HG03097 (cell line): ENCODE data around the gene ADCY2.

Experiments
- ATAC-seq: cut with Tn5 transposase; IDR thresholded peaks from one replicate; pipeline ENCODE4 v1.9.1; 2021; ENCODE audit not compliant: unreplicated experiment, low FRiP score

ADCY2 gene

GRCh38 chr5:7494481-7495130 lies 98.7 kb downstream of the ADCY2 start:
- ATAC-seq: no peak

GRCh38 chr5:7495131-7495517 lies 99.2 kb downstream of the ADCY2 start:
- no peak for ATAC-seq

- ATAC-seq: no peak
These were observed 104.3 kb downstream of the ADCY2 start for GRCh38 chr5:7500256-7500655.

- ATAC-seq: no peak
These were observed 105.1 kb downstream of the ADCY2 start for GRCh38 chr5:7501061-7501460.

GRCh38 chr5:7503564-7503963 lies 107.6 kb downstream of the ADCY2 start:
- no peak for ATAC-seq

GRCh38 chr5:7515284-7515914 lies 119.5 kb downstream of the ADCY2 start:
- no peak for ATAC-seq

- ATAC-seq: no peak
These were observed 120.3 kb downstream of the ADCY2 start for GRCh38 chr5:7516253-7516652.

GRCh38 chr5:7517006-7517405 lies 121.1 kb downstream of the ADCY2 start:
- no peak for ATAC-seq

- ATAC-seq: no peak
These were observed 123.1 kb downstream of the ADCY2 start for GRCh38 chr5:7518947-7519560.

- ATAC-seq: no peak
These were observed 123.6 kb downstream of the ADCY2 start for GRCh38 chr5:7519564-7519963.

GRCh38 chr5:7529880-7530279 lies 133.9 kb downstream of the ADCY2 start:
- no peak for ATAC-seq

- no peak for ATAC-seq
These were observed 138.0 kb downstream of the ADCY2 start for GRCh38 chr5:7533941-7534340.

- ATAC-seq: no peak
These were observed 138.6 kb downstream of the ADCY2 start for GRCh38 chr5:7534505-7534904.

GRCh38 chr5:7537573-7537972 lies 141.6 kb downstream of the ADCY2 start:
- no peak for ATAC-seq

- no peak for ATAC-seq
These were observed 143.6 kb downstream of the ADCY2 start for GRCh38 chr5:7539571-7539970.

GRCh38 chr5:7540736-7541485 lies 145.0 kb downstream of the ADCY2 start:
- no peak for ATAC-seq

- ATAC-seq: no peak
These were observed 146.0 kb downstream of the ADCY2 start for GRCh38 chr5:7541898-7542297.

GRCh38 chr5:7546555-7546954 lies 150.6 kb downstream of the ADCY2 start:
- ATAC-seq: no peak

- ATAC-seq: no peak
These were observed 152.7 kb downstream of the ADCY2 start for GRCh38 chr5:7548596-7548995.

- ATAC-seq: no peak
These were observed 169.6 kb downstream of the ADCY2 start for GRCh38 chr5:7565559-7565958.

- ATAC-seq: no peak
These were observed 180.2 kb downstream of the ADCY2 start for GRCh38 chr5:7576023-7576715.
